Neural cell (in vitro differentiated cells): Measurements from ENCODE around the gene TMEM258. TPM values are rescaled to one million over a fixed set of nuclear protein-coding genes. Genes with fewer than 3 reads are reported as not detected.

ENCODE experiments used
- H2AFZ ChIP-seq: fragments of 200-600, 300-800 bp; sonication (generic), shearing (Covaris generic); 2 replicates; pipeline ENCODE4 v1.6.0; 2014; ENCODE audit warnings: low read depth, mild to moderate bottlenecking, antibody characterized with exemption, low read length, moderate library complexity
- H3F3A ChIP-seq: fragments of 200-600 bp; shearing (Covaris generic); 2 replicates; pipeline ENCODE4 v1.6.1; 2016; ENCODE audit warnings: mild to moderate bottlenecking, moderate library complexity, mixed read lengths, antibody characterized with exemption, low read length; ENCODE audit not compliant: insufficient read depth, poor library complexity, severe bottlenecking
- H3K27ac ChIP-seq: fragments of 200-600, 300-800 bp; sonication (generic), shearing (Covaris generic); 2 replicates; pipeline ENCODE4 v1.5.1; 2014; ENCODE audit warnings: mild to moderate bottlenecking, low read length, moderate library complexity
- H3K27me3 ChIP-seq: fragments of 300-800, 200-600 bp; sonication (generic), shearing (Covaris generic); 2 replicates; pipeline ENCODE4 v1.6.0; 2014; ENCODE audit warnings: mild to moderate bottlenecking, low read depth, low read length, moderate library complexity; ENCODE audit not compliant: insufficient read depth
- H3K36me3 ChIP-seq: fragments of 300-800, 200-600 bp; sonication (generic), shearing (Covaris generic); 2 replicates; pipeline ENCODE4 v1.5.1; 2014; ENCODE audit warnings: mild to moderate bottlenecking, antibody characterized with exemption, low read length, moderate library complexity; ENCODE audit not compliant: insufficient read depth
- H3K4me2 ChIP-seq: fragments of 300-800, 200-600 bp; sonication (generic), shearing (Covaris generic); 2 replicates; pipeline ENCODE4 v1.6.0; 2014; ENCODE audit warnings: mild to moderate bottlenecking, low read length
- H3K4me3 ChIP-seq: fragments of 300-800, 200-600 bp; sonication (generic), shearing (Covaris generic); 2 replicates; pipeline ENCODE4 v1.5.1; 2014; ENCODE audit warnings: mild to moderate bottlenecking, low read length, moderate library complexity
- H3K79me2 ChIP-seq: fragments of 200-600 bp; shearing (Covaris generic); replicated peaks from 2 replicates; pipeline ENCODE4 v1.6.0; 2014; ENCODE audit warnings: mild to moderate bottlenecking, low read length, moderate library complexity; ENCODE audit not compliant: insufficient read depth
- H3K9ac ChIP-seq: fragments of 300-800, 200-600 bp; sonication (generic), shearing (Covaris generic); 2 replicates; pipeline ENCODE4 v1.6.1; 2016; ENCODE audit warnings: mild to moderate bottlenecking, low read length, mixed read lengths
- H3K9me2 ChIP-seq: fragments of 200-600 bp; shearing (Covaris generic); 2 replicates; pipeline ENCODE4 v1.6.1; 2016; ENCODE audit warnings: mild to moderate bottlenecking, low read length, mixed read lengths; ENCODE audit not compliant: insufficient read depth
- H3K9me3 ChIP-seq: fragments of 200-600, 300-800 bp; sonication (generic), shearing (Covaris generic); 2 replicates; pipeline ENCODE4 v1.6.1; 2016; ENCODE audit warnings: mild to moderate bottlenecking, mixed run types, low read length, moderate library complexity, mixed read lengths
- H4K20me1 ChIP-seq: fragments of 200-600 bp; shearing (Covaris generic); 2 replicates; pipeline ENCODE4 v1.6.1; 2016; ENCODE audit warnings: mild to moderate bottlenecking, mixed run types; ENCODE audit not compliant: insufficient read depth
- CTCF ChIP-seq: fragments of 450-650 bp; IDR thresholded peaks from 2 replicates; pipeline ENCODE4 v1.5.1; 2014; ENCODE audit warnings: antibody characterized with exemption, mild to moderate bottlenecking, moderate library complexity; ENCODE audit not compliant: poor library complexity, severe bottlenecking
- EP300 ChIP-seq: fragments of 450-650 bp; conservative IDR thresholded peaks from 2 replicates; pipeline ENCODE4 v1.6.1; 2014; ENCODE audit warnings: antibody characterized with exemption, mild to moderate bottlenecking, moderate library complexity; ENCODE audit not compliant: poor library complexity, severe bottlenecking
- EZH2 ChIP-seq: fragments of 200-600, 300-800 bp; shearing (Covaris generic), sonication (generic); IDR thresholded peaks from 2 replicates; pipeline ENCODE4 v1.6.1; 2014; ENCODE audit warnings: antibody characterized with exemption, low read length, borderline replicate concordance, mild to moderate bottlenecking; ENCODE audit not compliant: insufficient read depth, poor library complexity, severe bottlenecking
- MXI1 ChIP-seq: fragments of 450-650 bp; conservative IDR thresholded peaks from 2 replicates; pipeline ENCODE4 v1.6.1; 2014; ENCODE audit warnings: antibody characterized with exemption, mild to moderate bottlenecking; ENCODE audit not compliant: poor library complexity, severe bottlenecking
- POLR2AphosphoS5 ChIP-seq: IDR thresholded peaks from 2 replicates; pipeline ENCODE4 v1.6.1; 2012
- RAD21 ChIP-seq: fragments of 450-650 bp; conservative IDR thresholded peaks from 2 replicates; pipeline ENCODE4 v1.6.1; 2014; ENCODE audit warnings: antibody characterized with exemption, mild to moderate bottlenecking, moderate library complexity
- REST ChIP-seq: IDR thresholded peaks from 2 replicates; pipeline ENCODE4 v1.6.1; 2012; ENCODE audit warnings: borderline replicate concordance
- SMC3 ChIP-seq: fragments of 450-650 bp; conservative IDR thresholded peaks from 2 replicates; pipeline ENCODE4 v1.6.1; 2014; ENCODE audit warnings: antibody characterized with exemption, mild to moderate bottlenecking, moderate library complexity; ENCODE audit not compliant: poor library complexity
- TAF1 ChIP-seq: IDR thresholded peaks from 2 replicates; pipeline ENCODE4 v1.6.1; 2012; ENCODE audit warnings: low read depth
- polyA plus RNA-seq: library from polyadenylated mRNA; depleted of rRNA; stranded (reverse); fragments of >200 nt; gene quantifications from 2 replicates; pipeline ENCODE4 v1.2.3, GENCODE V29; 2014

Gene TMEM258
- polyA plus RNA-seq, 1 donor from 2014 or later = 134 TPM

- Histone ChIP-seq H3K9me3 (no peaks in the 10 kb centered on the region), H3K9ac (no peak overlapping the region), H3K79me2 (no peaks in the 10 kb centered on the region), H3K27me3 (no peaks in the 10 kb centered on the region), H4K20me1 (no peaks in the 10 kb centered on the region), H3K36me3 (no peaks in the 10 kb centered on the region), H2AFZ (no peak overlapping the region), H3K9me2 (no peaks in the 10 kb centered on the region), H3K4me3 (no peak overlapping the region), H3K27ac (no peak overlapping the region), H3K4me2 (no peak overlapping the region), H3F3A (no peaks in the 10 kb centered on the region)
- TF ChIP-seq EP300 (no peak), SMC3 (no peak), CTCF (no peak), POLR2AphosphoS5 (no peak), RAD21 (no peak)
These were observed 23.1 kb downstream of the TMEM258 start for GRCh38 chr11:61769169-61769920.

GRCh38 chr11:61768376-61769076 is 23.9 kb downstream of the TMEM258 start:
- no peak overlapping the region for H3K4me3 ChIP-seq
- no peaks in the 10 kb centered on the region for H3K36me3 ChIP-seq
- H3K9me2 ChIP-seq = no peaks in the 10 kb centered on the region
- H3K9me3 ChIP-seq = no peaks in the 10 kb centered on the region
- no peak overlapping the region for H3K9ac ChIP-seq
- no peaks in the 10 kb centered on the region for H3K79me2 ChIP-seq
- no peak overlapping the region for H2AFZ ChIP-seq
- H3K4me2 ChIP-seq = no peak overlapping the region
- H3K27ac ChIP-seq = no peak overlapping the region
- H4K20me1 ChIP-seq = no peaks in the 10 kb centered on the region
- no peaks in the 10 kb centered on the region for H3K27me3 ChIP-seq
- no peaks in the 10 kb centered on the region for H3F3A ChIP-seq
- TF ChIP-seq TAF1 (no peak), CTCF (no peak), SMC3 (no peak), EP300 (no peak), RAD21 (no peak), EZH2 (no peak), REST (no peak), MXI1 (no peak), POLR2AphosphoS5 (no peak)
